ENCODE results near the gene P2RX2.

Gene P2RX2

GRCh38 chr12:132662901-132663755 lies 44.6 kb downstream of the P2RX2 start:
- DNase-seq (ENCODE audit: low read depth in 2 of 2) = no peak

- DNase-seq (ENCODE audit: low read depth in 2 of 2) = no peak
These were observed 45.9 kb downstream of the P2RX2 start for GRCh38 chr12:132664206-132665148.

GRCh38 chr12:132665149-132665491 lies 46.5 kb downstream of the P2RX2 start:
- no peak for DNase-seq (ENCODE audit: low read depth in 2 of 2)

GRCh38 chr12:132665794-132666193 lies 47.2 kb downstream of the P2RX2 start:
- DNase-seq (ENCODE audit: low read depth in 2 of 2) = no peak

GRCh38 chr12:132668191-132669088 lies 49.9 kb downstream of the P2RX2 start:
- no peak for DNase-seq (ENCODE audit: low read depth in 2 of 2)

- DNase-seq (ENCODE audit: low read depth in 2 of 2) = no peak
These were observed 50.7 kb downstream of the P2RX2 start for GRCh38 chr12:132669166-132669879.
